H1 (cell line): ENCODE measurements around the gene SECISBP2L. TPM values are rescaled to one million over a fixed set of nuclear protein-coding genes. Genes with fewer than 3 reads are reported as not detected.

Source experiments
- CTCF ChIA-PET: fragments of 300-600 bp; sonication (Branson Sonifier 250); formaldehyde crosslinking; loops from one replicate; lab custom pipeline; 2021; ENCODE audit not compliant: partially characterized antibody; lab: Charles Lee
- POLR2A ChIA-PET: fragments of 300-600 bp; sonication (Branson Sonifier 250); formaldehyde crosslinking; loops from one replicate; lab custom pipeline; 2021; ENCODE audit warnings: inconsistent platforms; ENCODE audit not compliant: partially characterized antibody; lab: Charles Lee
- DNase-seq, 2 experiments: peaks; one replicate each; pipeline versions ENCODE4 v3.0.0 to v3.0.0-alpha.2; 2010 to 2022; ENCODE audit warnings: low spot score in 2 of 2, low read depth in 1 of 2, mixed read lengths in 1 of 2
- FAIRE-seq: peaks from 2 replicates; lab custom pipeline; 2011; peaks lifted over from hg19 to GRCh38; lab: Jason Lieb, UNC
- H2AFZ ChIP-seq: 2 replicates; pipeline ENCODE4 v1.8.1; 2012; ENCODE audit warnings: low read length, inconsistent platforms
- H2AK5ac ChIP-seq: 2 replicates; pipeline ENCODE4 v1.6.1; 2013; ENCODE audit warnings: low read depth, low read length
- H2BK120ac ChIP-seq: replicated peaks from 2 replicates; pipeline ENCODE3; 2013; ENCODE audit warnings: low read depth, low read length, inconsistent platforms
- H2BK12ac ChIP-seq: 2 replicates; pipeline ENCODE4 v1.6.1; 2013; ENCODE audit warnings: low read depth, low read length
- H2BK15ac ChIP-seq: 2 replicates; pipeline ENCODE4 v1.6.1; 2013; ENCODE audit warnings: low read length
- H2BK20ac ChIP-seq: 2 replicates; pipeline ENCODE4 v1.6.1; 2013; ENCODE audit warnings: low read length
- H2BK5ac ChIP-seq: 2 replicates; pipeline ENCODE4 v1.6.1; 2013; ENCODE audit warnings: low read depth, low read length
- H3K14ac ChIP-seq: 2 replicates; pipeline ENCODE4 v1.6.1; 2013; ENCODE audit warnings: inconsistent platforms; ENCODE audit not compliant: insufficient read length
- H3K18ac ChIP-seq: 2 replicates; pipeline ENCODE4 v1.6.1; 2013; ENCODE audit warnings: low read length; ENCODE audit errors: extremely low read depth
- H3K23ac ChIP-seq: 2 replicates; pipeline ENCODE4 v1.6.1; 2013; ENCODE audit warnings: inconsistent platforms; ENCODE audit not compliant: insufficient read length
- H3K23me2 ChIP-seq: 2 replicates; pipeline ENCODE4 v1.6.1; 2013; ENCODE audit warnings: low read depth, low read length
- H3K27ac ChIP-seq: 2 replicates; pipeline ENCODE4 v1.6.1; 2011; ENCODE audit warnings: low read depth, low read length, inconsistent platforms
- H3K27me3 ChIP-seq, 4 experiments: replicated peaks in 1 of 4; 1 replicate in 1 of 4; 2 replicates in 3 of 4; pipeline versions ENCODE4 v1.6.1 to v1.8.1; 2011 to 2013; ENCODE audit warnings: low read length in 3 of 4, mild to moderate bottlenecking in 3 of 4, inconsistent platforms in 2 of 4, mixed read lengths in 2 of 4, moderate library complexity in 1 of 4; ENCODE audit not compliant: control insufficient read depth in 3 of 4, insufficient read depth in 3 of 4; ENCODE audit errors: extremely low read depth in 1 of 4
- H3K36me3 ChIP-seq, 4 experiments: 2 replicates each; pipeline versions ENCODE4 v1.6.1 to v1.8.1; 2011 to 2013; ENCODE audit warnings: mild to moderate bottlenecking in 4 of 4, low read length in 3 of 4, moderate library complexity in 2 of 4, control low read depth in 1 of 4, inconsistent platforms in 1 of 4; ENCODE audit not compliant: insufficient read depth in 4 of 4, control insufficient read depth in 2 of 4
- H3K4ac ChIP-seq: replicated peaks from 2 replicates; pipeline ENCODE3; 2013; ENCODE audit warnings: low read length, low read depth, mixed read lengths, inconsistent platforms; ENCODE audit not compliant: insufficient read length
- H3K4me1 ChIP-seq, 4 experiments: replicated peaks in 1 of 4; 1 replicate in 1 of 4; 2 replicates in 3 of 4; pipeline versions ENCODE4 v1.6.1 to v1.8.1; 2011 to 2013; ENCODE audit warnings: low read length in 3 of 4, inconsistent platforms in 2 of 4, mixed read lengths in 1 of 4; ENCODE audit not compliant: insufficient read depth in 4 of 4, control insufficient read depth in 3 of 4
- H3K4me2 ChIP-seq, 2 experiments: 2 replicates each; pipeline versions ENCODE4 v1.6.1 to v1.8.1; 2011 to 2013; ENCODE audit warnings: low read depth in 2 of 2, low read length in 2 of 2, control low read depth in 1 of 2, inconsistent platforms in 1 of 2, mild to moderate bottlenecking in 1 of 2; ENCODE audit not compliant: insufficient read depth in 1 of 2
- H3K4me3 ChIP-seq, 4 experiments: fragments of 200-600, 300-600 bp in 1 of 4; sonication (generic), shearing (Covaris generic), sonication (Bioruptor Twin) in 1 of 4; 2 replicates each; pipeline versions ENCODE4 v1.5.1 to v1.8.1; 2011 to 2016; ENCODE audit warnings: low read length in 4 of 4, low read depth in 3 of 4, control low read depth in 2 of 4, inconsistent platforms in 2 of 4, mild to moderate bottlenecking in 2 of 4, mixed read lengths in 1 of 4, moderate library complexity in 1 of 4; ENCODE audit not compliant: insufficient read depth in 2 of 4; ENCODE audit errors: extremely low read depth in 1 of 4
- H3K56ac ChIP-seq: replicated peaks from 2 replicates; pipeline ENCODE3; 2013; ENCODE audit warnings: low read depth, mild to moderate bottlenecking, mixed read lengths, low read length, inconsistent platforms; ENCODE audit not compliant: insufficient read length
- H3K79me1 ChIP-seq: 2 replicates; pipeline ENCODE4 v1.6.1; 2013; ENCODE audit warnings: low read depth, low read length, control low read depth
- H3K79me2 ChIP-seq, 2 experiments: 2 replicates each; pipeline versions ENCODE4 v1.6.1 to v1.8.1; 2012 to 2013; ENCODE audit warnings: low read length in 2 of 2, mild to moderate bottlenecking in 2 of 2, inconsistent platforms in 1 of 2; ENCODE audit not compliant: insufficient read depth in 2 of 2, control insufficient read depth in 1 of 2
- H3K9ac ChIP-seq, 4 experiments: replicated peaks in 1 of 4; 1 replicate in 1 of 4; 2 replicates in 3 of 4; pipeline versions ENCODE4 v1.6.1 to v1.8.1; 2011 to 2013; ENCODE audit warnings: low read depth in 3 of 4, low read length in 3 of 4, control low read depth in 2 of 4, mild to moderate bottlenecking in 2 of 4, moderate library complexity in 2 of 4, inconsistent platforms in 1 of 4; ENCODE audit errors: extremely low read depth in 1 of 4
- H3K9me3 ChIP-seq, 2 experiments: 2 replicates each; pipeline versions ENCODE4 v1.6.1 to v1.8.1; 2012 to 2013; ENCODE audit warnings: mild to moderate bottlenecking in 2 of 2, moderate library complexity in 2 of 2, control low read depth in 1 of 2, inconsistent platforms in 1 of 2, low read depth in 1 of 2, low read length in 1 of 2, mixed read lengths in 1 of 2; ENCODE audit not compliant: insufficient read depth in 2 of 2
- H4K20me1 ChIP-seq, 2 experiments: replicated peaks in 1 of 2; 2 replicates each; pipeline versions ENCODE3 to v1.8.1; 2011 to 2013; ENCODE audit warnings: inconsistent platforms in 2 of 2, low read length in 2 of 2, mild to moderate bottlenecking in 1 of 2; ENCODE audit not compliant: insufficient read depth in 2 of 2, control insufficient read depth in 1 of 2
- H4K5ac ChIP-seq: 2 replicates; pipeline ENCODE4 v1.6.1; 2013; ENCODE audit warnings: low read length, low read depth, mixed read lengths, inconsistent platforms; ENCODE audit not compliant: insufficient read length
- H4K8ac ChIP-seq: 2 replicates; pipeline ENCODE4 v1.8.0; 2013; ENCODE audit warnings: mild to moderate bottlenecking, moderate library complexity, low read length, inconsistent platforms; ENCODE audit not compliant: insufficient read depth; ENCODE audit errors: extremely low read depth
- H4K91ac ChIP-seq: replicated peaks from 2 replicates; pipeline ENCODE3; 2013; ENCODE audit warnings: low read length, mixed read lengths, inconsistent platforms; ENCODE audit not compliant: insufficient read length
- E2F6 ChIP-seq: IDR thresholded peaks from 2 replicates; pipeline ENCODE4 v1.6.1; 2012; ENCODE audit warnings: inconsistent platforms
- EZH2 ChIP-seq: fragments of 200-600 bp; sonication (generic); IDR thresholded peaks from 2 replicates; pipeline ENCODE4 v1.7.1; 2012; ENCODE audit warnings: low read depth, mild to moderate bottlenecking, moderate library complexity, low read length, inconsistent platforms; ENCODE audit not compliant: severe bottlenecking
- GTF2F1 ChIP-seq: IDR thresholded peaks from 2 replicates; pipeline ENCODE4 v1.6.1; 2012; ENCODE audit warnings: low read depth, low read length, improper control_type of control experiment, borderline replicate concordance
- KDM4A ChIP-seq: IDR thresholded peaks from one replicate; pipeline ENCODE4 v1.7.1; 2012; ENCODE audit warnings: low read depth, mild to moderate bottlenecking, moderate library complexity, low read length, inconsistent platforms; ENCODE audit not compliant: severe bottlenecking
- SUZ12 ChIP-seq: fragments of 200-600 bp; sonication (generic); IDR thresholded peaks from 2 replicates; pipeline ENCODE4 v1.6.1; 2012; ENCODE audit warnings: mild to moderate bottlenecking, inconsistent platforms, low read length, moderate library complexity, mixed read lengths
- WGBS, 2 experiments: shearing (Covaris generic) in 1 of 2; methylation state at CpG; one replicate each; pipeline versions ENCODE4 v1.1.6 to v1.1.7; 2013 to 2015; ENCODE audit warnings: low lambda C conversion rate in 2 of 2, mixed read lengths in 2 of 2, inconsistent platforms in 1 of 2, low coverage in 1 of 2, missing lambda C conversion rate in 1 of 2; ENCODE audit not compliant: insufficient replicate concordance in 2 of 2, insufficient coverage in 1 of 2, insufficient read length in 1 of 2; ENCODE audit errors: extremely low coverage in 1 of 2, missing lambda C conversion rate in 1 of 2; 5-methylcytosine and 5-hydroxymethylcytosine counted together
- polyA plus RNA-seq, 7 experiments: library from polyadenylated mRNA; depleted of rRNA in 3 of 7; stranded (reverse) in 5 of 7; unstranded in 2 of 7; fragments of >200 nt in 5 of 7; fragments of 200-250 nt in 2 of 7; gene quantifications; 1 replicate in 5 of 7; 2 replicates in 1 of 7; 4 replicates in 1 of 7; pipeline versions ENCODE4 v1.2.1 to v1.2.3, GENCODE V29; 2011 to 2013; ENCODE audit warnings: missing spikeins in 2 of 7, mixed read lengths in 2 of 7
- total RNA-seq: library from RNA; stranded (reverse); fragmentation: NEBNext Ultra II Directional; extraction: Animal tissue kit (Norgen Biotek cat#: 25700); gene quantifications from 2 replicates; pipeline ENCODE4 v1.2.1, GENCODE V29; 2021
- TF ChIP-seq, protein P1 (sequence below): IDR thresholded peaks from 2 replicates; pipeline ENCODE4 v1.6.1; 2012; ENCODE audit warnings: inconsistent platforms

The SECISBP2L gene
- total and polyA plus RNA-seq, 2 of the 8 experiments (the other 6 are each of a cell fraction or from before 2014, with no cell fraction given) = 7.6 to 22.8 TPM

GRCh38 chr15:48962662-48963523 lies 83.4 kb downstream of the SECISBP2L start:
- 7% methylated on average over 51 of the region's 54 CpGs; no CpG with 5 or more reads in 1 of the 2 experiments for WGBS, 2 experiments

More at GRCh38 chr15:48962662-48963523, 83.4 kb downstream of the SECISBP2L start:
- peak overlapping the region; percentile 90 for H2AFZ ChIP-seq
- H3K4me2 ChIP-seq = peak overlapping the region; percentile 80 to 98
- peak; percentile 77 for TF ChIP-seq SUZ12
- no peak for TF ChIP-seq E2F6
- no peak for TF ChIP-seq GTF2F1
- TF ChIP-seq KDM4A = peak; percentile 10
- peak; percentile 61 for TF ChIP-seq EZH2
- TF ChIP-seq, protein P1, sequence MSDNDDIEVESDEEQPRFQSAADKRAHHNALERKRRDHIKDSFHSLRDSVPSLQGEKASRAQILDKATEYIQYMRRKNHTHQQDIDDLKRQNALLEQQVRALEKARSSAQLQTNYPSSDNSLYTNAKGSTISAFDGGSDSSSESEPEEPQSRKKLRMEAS = 0 out of 2 replicates have a peak, but pooled peaks have one; percentile 12
- H3K79me2 ChIP-seq = no peaks in the 10 kb centered on the region
- H2BK20ac ChIP-seq = no peak overlapping the region
- H3K4me1 ChIP-seq = peaks cover 0 to 12% (median 1%) of the 10 kb centered on the region in 4 experiments; a peak in 4 of 7 replicates
- no peak overlapping the region for H3K27ac ChIP-seq
- no peak overlapping the region for H3K23ac ChIP-seq
- POLR2A ChIA-PET = interaction anchor here (0.7 to 1.9 kb wide), 3 partner anchors 13 to 85 kb away, joined by 3 to 6 read pairs (median 5); partner anchors contain the start of gene EID1
- CTCF ChIA-PET = interaction anchor here (0.7 to 2.0 kb wide), 9 partner anchors 17 to 657 kb away, joined by 3 to 6 read pairs (median 3); no protein-coding TSS in a partner anchor
- H2BK15ac ChIP-seq = no peak overlapping the region
- no peak overlapping the region for H3K4ac ChIP-seq
- no peak overlapping the region for H2BK120ac ChIP-seq
- H3K79me1 ChIP-seq = no peaks in the 10 kb centered on the region
- DNase-seq = peak in 1 of 2 experiments; percentile 73
- FAIRE-seq = no peak
- peak overlapping the region in 1 of 4 experiments; percentile 41; a peak in 2 of 7 replicates for H3K9ac ChIP-seq
- H4K5ac ChIP-seq = no peak overlapping the region
- no peak overlapping the region for H4K91ac ChIP-seq
- H2AK5ac ChIP-seq = no peak overlapping the region
- H3K23me2 ChIP-seq = peaks cover 5% of the 10 kb centered on the region
- H2BK12ac ChIP-seq = no peak overlapping the region
- no peak overlapping the region; the same call in 1 of the 2 replicates for H4K8ac ChIP-seq
- H3K14ac ChIP-seq = no peak overlapping the region
- peak overlapping the region; percentile 50 to 79 (median 72) for H3K4me3 ChIP-seq
- H4K20me1 ChIP-seq = no peaks in the 10 kb centered on the region
- no peak overlapping the region for H3K18ac ChIP-seq
- H2BK5ac ChIP-seq = no peak overlapping the region
- H3K56ac ChIP-seq = no peak overlapping the region
- peaks cover 8 to 20% (median 17%) of the 10 kb centered on the region in 4 experiments for H3K27me3 ChIP-seq
- no peaks in the 10 kb centered on the region for H3K9me3 ChIP-seq
- no peaks in the 10 kb centered on the region for H3K36me3 ChIP-seq
